Upper lobe of right lung (tissue), 1 donor: ENCODE measurements around the gene DHCR24. TPM values are rescaled to one million over a fixed set of nuclear protein-coding genes. Genes with fewer than 3 reads are reported as not detected.
A peak's percentile ranks its signal among the peaks of the same experiment; 100 is the strongest.

Experiments
- ATAC-seq: fragments of 200-7000 bp; cut with Tn5 transposase; one replicate; pipeline ENCODE4 v1.9.1; 2020; ENCODE audit warnings: mild to moderate bottlenecking, moderate library complexity
- DNase-seq: peaks from one replicate; pipeline ENCODE4 v3.0.0-alpha.2; 2020
- H3K27ac ChIP-seq: fragments of 200-600 bp; one replicate; pipeline ENCODE4 v1.8.0; 2022
- H3K27me3 ChIP-seq: fragments of 200-600 bp; one replicate; pipeline ENCODE4 v1.8.0; 2022; ENCODE audit warnings: mild to moderate bottlenecking
- H3K36me3 ChIP-seq: fragments of 200-600 bp; one replicate; pipeline ENCODE4 v1.8.0; 2022
- H3K4me1 ChIP-seq: fragments of 200-600 bp; one replicate; pipeline ENCODE4 v1.8.0; 2022
- H3K4me3 ChIP-seq: fragments of 200-600 bp; one replicate; pipeline ENCODE4 v1.8.0; 2022; ENCODE audit warnings: mild to moderate bottlenecking
- H3K9me3 ChIP-seq: fragments of 200-600 bp; one replicate; pipeline ENCODE4 v1.8.0; 2022
- intact Hi-C: fragments of 100-400 bp; cut with DNase I; formaldehyde crosslinking; loops from one replicate; pipeline ENCODE4 v1.11.0; 2022
- total RNA-seq: library from RNA; stranded (reverse); fragmentation: NEBNext Ultra II Directional; extraction: Animal tissue kit (Norgen Biotek cat#: 25700); gene quantifications from one replicate; pipeline ENCODE4 v1.2.1, GENCODE V29; 2021
- TF ChIP-seq, protein P1 (sequence below): fragments of 200-600 bp; IDR thresholded peaks from one replicate; pipeline ENCODE4 v1.8.0; 2022; ENCODE audit warnings: antibody characterized with exemption
- donor health status: DM: no; HTN: yes; CAD: no; lungs with severe emphysema.

Gene DHCR24
- total RNA-seq, 1 donor from 2014 or later, result 749 TPM

DNA sequence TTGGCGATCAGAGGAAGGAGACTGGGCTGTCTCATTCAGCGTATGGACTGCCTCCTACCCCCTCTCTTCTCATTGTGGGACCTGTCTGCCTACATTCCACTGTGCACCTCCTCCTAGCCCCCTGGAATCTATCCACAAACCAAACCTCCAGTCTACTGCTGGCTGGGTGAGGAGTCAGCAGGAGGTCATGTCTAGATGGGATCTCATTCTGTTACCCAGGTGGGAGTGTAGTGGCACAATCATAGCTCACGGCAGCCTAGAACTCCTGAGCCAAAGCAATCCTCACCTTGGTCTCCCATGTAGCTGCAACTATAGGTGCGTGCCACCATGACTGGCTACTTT, 67.8 kb downstream of the DHCR24 start:
- no peak overlapping the region for H3K27ac ChIP-seq
- no peak for DNase-seq
- no peaks in the 10 kb centered on the region for H3K27me3 ChIP-seq
- intact Hi-C loops, result no loop called here
- no peaks in the 10 kb centered on the region for H3K36me3 ChIP-seq
- TF ChIP-seq, protein P1, sequence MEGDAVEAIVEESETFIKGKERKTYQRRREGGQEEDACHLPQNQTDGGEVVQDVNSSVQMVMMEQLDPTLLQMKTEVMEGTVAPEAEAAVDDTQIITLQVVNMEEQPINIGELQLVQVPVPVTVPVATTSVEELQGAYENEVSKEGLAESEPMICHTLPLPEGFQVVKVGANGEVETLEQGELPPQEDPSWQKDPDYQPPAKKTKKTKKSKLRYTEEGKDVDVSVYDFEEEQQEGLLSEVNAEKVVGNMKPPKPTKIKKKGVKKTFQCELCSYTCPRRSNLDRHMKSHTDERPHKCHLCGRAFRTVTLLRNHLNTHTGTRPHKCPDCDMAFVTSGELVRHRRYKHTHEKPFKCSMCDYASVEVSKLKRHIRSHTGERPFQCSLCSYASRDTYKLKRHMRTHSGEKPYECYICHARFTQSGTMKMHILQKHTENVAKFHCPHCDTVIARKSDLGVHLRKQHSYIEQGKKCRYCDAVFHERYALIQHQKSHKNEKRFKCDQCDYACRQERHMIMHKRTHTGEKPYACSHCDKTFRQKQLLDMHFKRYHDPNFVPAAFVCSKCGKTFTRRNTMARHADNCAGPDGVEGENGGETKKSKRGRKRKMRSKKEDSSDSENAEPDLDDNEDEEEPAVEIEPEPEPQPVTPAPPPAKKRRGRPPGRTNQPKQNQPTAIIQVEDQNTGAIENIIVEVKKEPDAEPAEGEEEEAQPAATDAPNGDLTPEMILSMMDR, result no peak
- ATAC-seq, result peak; percentile 58
- H3K4me3 ChIP-seq, result no peak overlapping the region
- H3K4me1 ChIP-seq, result no peaks in the 10 kb centered on the region
- H3K9me3 ChIP-seq, result no peaks in the 10 kb centered on the region

DNA sequence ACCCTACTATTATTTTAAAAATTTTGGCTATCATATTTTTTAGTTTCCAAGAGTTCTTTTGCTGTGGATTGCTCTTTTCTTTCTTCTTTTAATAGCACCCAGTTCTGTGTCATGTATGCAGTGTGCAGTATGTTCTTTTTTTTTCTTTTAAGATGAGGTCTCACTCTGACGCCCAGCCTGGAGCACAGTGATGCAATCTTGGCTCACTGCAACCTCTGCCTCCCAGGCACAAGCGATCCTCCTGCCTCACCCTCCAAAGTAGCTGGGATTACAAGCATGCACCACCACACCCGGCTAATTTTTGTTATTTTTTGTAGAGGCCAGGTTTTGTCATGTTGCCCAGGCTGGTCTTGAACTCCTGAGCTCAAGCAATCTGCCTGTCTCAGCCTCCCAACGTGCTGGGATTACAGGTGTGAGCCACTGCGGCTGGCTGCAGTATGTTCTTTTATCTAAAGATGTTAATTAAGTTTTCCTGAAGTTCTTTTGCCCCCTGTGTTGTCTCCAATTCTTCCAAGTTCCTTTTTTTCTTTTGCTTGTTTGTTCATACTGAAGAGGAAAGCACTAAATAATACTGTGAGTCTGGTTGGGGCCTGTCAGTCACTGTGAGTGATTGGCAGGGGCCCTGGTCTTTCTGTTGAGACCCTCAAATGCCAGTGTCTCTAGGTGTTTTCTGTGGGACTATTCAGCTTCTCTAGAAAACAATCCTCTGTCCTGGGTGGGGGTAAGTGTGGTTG, 68.4 kb downstream of the DHCR24 start:
- H3K27ac ChIP-seq, result no peak overlapping the region
- ATAC-seq (no peak), DNase-seq (no peak)
- intact Hi-C loops, result no loop called here
- no peaks in the 10 kb centered on the region for H3K9me3 ChIP-seq
- no peaks in the 10 kb centered on the region for H3K36me3 ChIP-seq
- H3K4me3 ChIP-seq, result no peak overlapping the region
- TF ChIP-seq, protein P1, result no peak
- H3K27me3 ChIP-seq, result no peaks in the 10 kb centered on the region
- H3K4me1 ChIP-seq, result no peaks in the 10 kb centered on the region

DNA sequence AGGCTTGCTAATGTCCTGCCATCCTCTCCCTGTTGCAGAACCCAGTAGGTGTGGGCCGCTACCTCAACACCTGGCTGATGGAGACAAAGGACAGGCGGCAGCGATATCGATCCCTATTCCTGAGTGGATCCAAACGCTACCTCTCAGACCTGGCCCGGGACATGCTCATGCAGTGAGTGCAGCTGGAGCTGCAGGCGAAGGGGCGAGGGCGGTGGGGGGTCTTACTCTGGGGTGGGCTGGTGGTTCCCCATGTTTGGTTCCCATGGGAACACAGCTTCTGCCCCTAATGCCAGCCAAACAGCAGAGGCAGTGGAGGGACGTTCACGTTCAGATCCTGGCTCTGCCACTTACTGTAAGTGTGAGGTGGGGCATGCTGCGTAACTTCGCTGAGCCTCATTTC, 70.0 kb downstream of the DHCR24 start:
- Histone ChIP-seq H3K27ac (no peak overlapping the region), H3K9me3 (no peaks in the 10 kb centered on the region), H3K27me3 (no peaks in the 10 kb centered on the region), H3K4me1 (no peaks in the 10 kb centered on the region), H3K4me3 (no peak overlapping the region), H3K36me3 (no peaks in the 10 kb centered on the region)
- intact Hi-C loops, result no loop called here
- no peak for ATAC-seq
- TF ChIP-seq, protein P1, result no peak
- no peak for DNase-seq

DNA sequence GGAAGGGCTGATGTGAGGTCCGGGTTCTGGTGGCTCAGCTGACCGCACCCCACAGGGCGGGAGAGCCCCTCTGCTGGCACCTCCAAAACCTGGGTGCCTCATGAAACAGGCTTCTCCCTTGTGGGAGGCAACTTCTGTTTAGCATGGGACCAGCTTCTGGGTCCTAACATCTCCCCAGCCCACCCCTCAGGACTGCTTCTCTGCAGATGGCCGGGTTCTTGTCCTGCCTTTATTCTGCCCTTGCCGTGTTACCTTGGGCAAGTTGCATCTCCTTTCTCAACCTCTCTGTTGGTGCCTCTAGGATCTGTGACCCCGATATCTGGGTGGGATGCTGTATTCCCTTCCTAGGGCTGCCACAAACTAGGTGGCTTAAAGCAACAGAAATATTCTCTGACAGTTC, 70.9 kb downstream of the DHCR24 start:
- no peaks in the 10 kb centered on the region for H3K9me3 ChIP-seq
- H3K27me3 ChIP-seq, result no peaks in the 10 kb centered on the region
- no peaks in the 10 kb centered on the region for H3K36me3 ChIP-seq
- H3K27ac ChIP-seq, result no peak overlapping the region
- intact Hi-C loops, result no loop called here
- no peaks in the 10 kb centered on the region for H3K4me1 ChIP-seq
- no peak overlapping the region for H3K4me3 ChIP-seq
- TF ChIP-seq, protein P1, result no peak
- ATAC-seq (no peak), DNase-seq (no peak)

DNA sequence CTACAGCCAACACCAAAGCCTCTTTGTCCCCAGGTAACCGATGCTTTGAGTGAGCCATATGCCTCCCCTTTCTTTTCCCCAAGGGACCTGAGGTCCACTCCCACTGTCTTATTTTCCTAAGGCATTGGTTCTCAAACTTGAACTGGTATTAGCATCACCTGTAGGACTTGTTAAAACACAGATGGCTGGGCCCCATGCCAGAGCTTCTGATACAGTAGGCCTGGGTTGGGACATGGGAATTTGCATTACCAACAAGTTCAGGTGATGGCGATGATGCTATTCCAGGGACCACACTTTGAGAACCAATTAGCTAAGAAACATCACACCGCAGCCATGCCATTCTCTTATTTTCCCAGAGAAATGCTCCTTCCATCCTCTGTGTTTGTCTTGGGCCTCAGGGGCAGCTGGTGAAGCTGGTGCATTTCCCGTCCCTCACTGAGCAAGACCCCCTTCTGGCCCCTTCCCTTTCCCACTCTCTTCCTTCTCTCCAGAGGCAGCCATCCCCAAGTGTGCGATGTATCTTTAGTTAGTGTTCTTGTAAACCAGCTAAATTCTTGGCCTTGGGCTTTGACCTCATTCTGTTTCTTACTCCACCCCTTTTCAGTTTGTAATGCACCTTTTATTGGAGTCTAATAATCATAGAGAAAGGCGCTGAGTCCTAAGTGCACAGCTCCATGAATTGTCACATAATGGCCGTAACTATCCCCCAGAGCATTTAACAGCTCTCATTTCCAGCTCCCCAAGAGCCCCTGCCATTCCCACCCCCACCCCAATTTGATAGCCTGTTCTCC, 71.7 kb downstream of the DHCR24 start:
- TF ChIP-seq, protein P1, result no peak
- DNase-seq (no peak), ATAC-seq (no peak)
- Histone ChIP-seq H3K4me3 (no peak overlapping the region), H3K9me3 (no peaks in the 10 kb centered on the region), H3K4me1 (no peaks in the 10 kb centered on the region), H3K27ac (no peak overlapping the region), H3K36me3 (no peaks in the 10 kb centered on the region), H3K27me3 (no peaks in the 10 kb centered on the region)
- intact Hi-C loops, result no loop called here
